A673 (cell line): Measurements from ENCODE around the gene ALDH7A1.

Experiments
- EZH2 ChIP-seq: fragments of 200-600 bp; sonication (generic); IDR thresholded peaks from 2 replicates; pipeline ENCODE4 v1.6.1; 2017; ENCODE audit warnings: borderline replicate concordance, low read depth, mild to moderate bottlenecking, mixed read lengths, antibody characterized with exemption, low read length; ENCODE audit not compliant: poor library complexity, severe bottlenecking
- TF ChIP-seq, protein P1 (sequence below): fragments of 300-800, 200-600 bp; sonication (generic); conservative IDR thresholded peaks from 2 replicates; pipeline ENCODE4 v1.5.1; 2017; ENCODE audit warnings: low read depth, mild to moderate bottlenecking, antibody characterized with exemption, low read length, moderate library complexity, mixed read lengths

DNA sequence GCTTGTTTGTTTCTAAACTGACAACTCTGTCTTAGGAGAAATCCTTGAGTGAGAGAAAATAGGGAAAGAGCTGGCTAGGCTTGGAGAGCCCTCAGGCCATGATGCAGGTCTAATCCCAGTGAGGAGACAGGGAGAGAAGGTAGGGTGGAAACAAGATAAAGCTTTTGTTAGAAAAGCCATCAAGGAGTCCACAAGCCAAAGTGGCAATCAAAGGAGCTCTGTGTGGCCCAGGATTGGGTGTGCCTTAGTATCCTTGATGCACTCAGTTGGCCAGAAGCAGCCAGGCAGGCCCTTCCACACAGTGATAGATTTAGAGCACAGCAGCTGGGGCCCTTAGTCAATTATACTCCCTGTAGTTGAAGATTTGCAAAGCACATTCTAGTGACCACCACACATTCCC is 73.9 kb downstream of the ALDH7A1 start:
- TF ChIP-seq, protein P1, sequence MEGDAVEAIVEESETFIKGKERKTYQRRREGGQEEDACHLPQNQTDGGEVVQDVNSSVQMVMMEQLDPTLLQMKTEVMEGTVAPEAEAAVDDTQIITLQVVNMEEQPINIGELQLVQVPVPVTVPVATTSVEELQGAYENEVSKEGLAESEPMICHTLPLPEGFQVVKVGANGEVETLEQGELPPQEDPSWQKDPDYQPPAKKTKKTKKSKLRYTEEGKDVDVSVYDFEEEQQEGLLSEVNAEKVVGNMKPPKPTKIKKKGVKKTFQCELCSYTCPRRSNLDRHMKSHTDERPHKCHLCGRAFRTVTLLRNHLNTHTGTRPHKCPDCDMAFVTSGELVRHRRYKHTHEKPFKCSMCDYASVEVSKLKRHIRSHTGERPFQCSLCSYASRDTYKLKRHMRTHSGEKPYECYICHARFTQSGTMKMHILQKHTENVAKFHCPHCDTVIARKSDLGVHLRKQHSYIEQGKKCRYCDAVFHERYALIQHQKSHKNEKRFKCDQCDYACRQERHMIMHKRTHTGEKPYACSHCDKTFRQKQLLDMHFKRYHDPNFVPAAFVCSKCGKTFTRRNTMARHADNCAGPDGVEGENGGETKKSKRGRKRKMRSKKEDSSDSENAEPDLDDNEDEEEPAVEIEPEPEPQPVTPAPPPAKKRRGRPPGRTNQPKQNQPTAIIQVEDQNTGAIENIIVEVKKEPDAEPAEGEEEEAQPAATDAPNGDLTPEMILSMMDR = no peak
- TF ChIP-seq EZH2 = no peak
